ENCODE results near the gene MPZ.
"Not testable (repeated sequence)": the region's sequence is repeated elsewhere in the genome, so short reads cannot be mapped to it uniquely, and the experiment has no call there.

The MPZ gene

GRCh38 chr1:161342177-161342576 lies 32.4 kb upstream of the MPZ start:
- Histone ChIP-seq H3K27me3 (no peaks in the 10 kb centered on the region), H3K9me3 (no peaks in the 10 kb centered on the region), H3K36me3 (peaks cover 43% of the 10 kb centered on the region), H3K4me3 (ENCODE audit: low read depth in 1 of 2, low read length in 1 of 2) (no peak overlapping the region), H3K27ac (no peak overlapping the region), H3K4me1 (ENCODE audit: control insufficient read depth in 1 of 2, insufficient read depth in 1 of 2, low read depth in 1 of 2, low read length in 1 of 2) (peaks cover 4 to 6% of the 10 kb centered on the region in 2 experiments)
- TF ChIP-seq, protein P1, sequence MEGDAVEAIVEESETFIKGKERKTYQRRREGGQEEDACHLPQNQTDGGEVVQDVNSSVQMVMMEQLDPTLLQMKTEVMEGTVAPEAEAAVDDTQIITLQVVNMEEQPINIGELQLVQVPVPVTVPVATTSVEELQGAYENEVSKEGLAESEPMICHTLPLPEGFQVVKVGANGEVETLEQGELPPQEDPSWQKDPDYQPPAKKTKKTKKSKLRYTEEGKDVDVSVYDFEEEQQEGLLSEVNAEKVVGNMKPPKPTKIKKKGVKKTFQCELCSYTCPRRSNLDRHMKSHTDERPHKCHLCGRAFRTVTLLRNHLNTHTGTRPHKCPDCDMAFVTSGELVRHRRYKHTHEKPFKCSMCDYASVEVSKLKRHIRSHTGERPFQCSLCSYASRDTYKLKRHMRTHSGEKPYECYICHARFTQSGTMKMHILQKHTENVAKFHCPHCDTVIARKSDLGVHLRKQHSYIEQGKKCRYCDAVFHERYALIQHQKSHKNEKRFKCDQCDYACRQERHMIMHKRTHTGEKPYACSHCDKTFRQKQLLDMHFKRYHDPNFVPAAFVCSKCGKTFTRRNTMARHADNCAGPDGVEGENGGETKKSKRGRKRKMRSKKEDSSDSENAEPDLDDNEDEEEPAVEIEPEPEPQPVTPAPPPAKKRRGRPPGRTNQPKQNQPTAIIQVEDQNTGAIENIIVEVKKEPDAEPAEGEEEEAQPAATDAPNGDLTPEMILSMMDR (IDR thresholded peaks at IDR 0.05): no peak

- H3K36me3 ChIP-seq: peaks cover 66% of the 10 kb centered on the region
- H3K9me3 ChIP-seq: no peaks in the 10 kb centered on the region
- H3K4me1 ChIP-seq (ENCODE audit: control insufficient read depth in 1 of 2, insufficient read depth in 1 of 2, low read depth in 1 of 2, low read length in 1 of 2): peaks cover 7 to 14% of the 10 kb centered on the region in 2 experiments
- H3K27ac ChIP-seq: no peak overlapping the region
- TF ChIP-seq, protein P1 (IDR thresholded peaks at IDR 0.05): no peak
- no peak overlapping the region for H3K4me3 ChIP-seq (ENCODE audit: low read depth in 1 of 2, low read length in 1 of 2)
- H3K27me3 ChIP-seq: no peaks in the 10 kb centered on the region
Measured at GRCh38 chr1:161335796-161336195, 26.0 kb upstream of the MPZ start.

DNA sequence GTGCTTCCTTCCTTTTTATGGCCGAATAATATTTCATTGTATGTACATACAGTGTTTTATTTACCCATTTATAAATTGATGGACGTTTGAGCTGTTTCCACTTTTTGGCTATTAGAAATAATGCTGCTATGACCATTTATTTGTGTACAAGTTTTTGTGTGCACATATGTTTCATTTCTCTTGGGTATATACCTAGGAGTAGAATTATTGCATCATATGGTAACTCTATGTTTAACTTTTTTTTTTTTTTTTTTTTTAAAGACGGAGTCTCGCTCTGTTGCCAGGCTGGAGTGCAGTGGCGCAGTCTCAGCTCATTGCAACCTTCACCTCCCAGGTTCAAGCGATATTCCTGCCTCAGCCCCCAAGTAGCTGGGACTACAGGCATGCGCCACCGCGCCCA lies 23.4 kb upstream of the MPZ start:
- no peak overlapping the region for H3K27ac ChIP-seq
- H3K36me3 ChIP-seq: peaks cover 78% of the 10 kb centered on the region

GRCh38 chr1:161330346-161330745 lies 20.6 kb upstream of the MPZ start:
- Histone ChIP-seq H3K9me3 (no peaks in the 10 kb centered on the region), H3K4me1 (ENCODE audit: control insufficient read depth in 1 of 2, insufficient read depth in 1 of 2, low read depth in 1 of 2, low read length in 1 of 2) (no peaks in the 10 kb centered on the region), H3K27ac (no peak overlapping the region), H3K27me3 (no peaks in the 10 kb centered on the region), H3K36me3 (peaks cover 90% of the 10 kb centered on the region), H3K4me3 (ENCODE audit: low read depth in 1 of 2, low read length in 1 of 2) (no peak overlapping the region)
- TF ChIP-seq, protein P1 (IDR thresholded peaks at IDR 0.05): no peak

More for the DNA sequence above, 23.4 kb upstream of the MPZ start:
- Histone ChIP-seq H3K27me3 (no peaks in the 10 kb centered on the region), H3K4me3 (ENCODE audit: low read depth in 1 of 2, low read length in 1 of 2) (no peak overlapping the region), H3K9me3 (no peaks in the 10 kb centered on the region), H3K4me1 (ENCODE audit: control insufficient read depth in 1 of 2, insufficient read depth in 1 of 2, low read depth in 1 of 2, low read length in 1 of 2) (peaks cover 7 to 14% of the 10 kb centered on the region in 2 experiments)
- TF ChIP-seq, protein P1 (IDR thresholded peaks at IDR 0.05): no peak

DNA sequence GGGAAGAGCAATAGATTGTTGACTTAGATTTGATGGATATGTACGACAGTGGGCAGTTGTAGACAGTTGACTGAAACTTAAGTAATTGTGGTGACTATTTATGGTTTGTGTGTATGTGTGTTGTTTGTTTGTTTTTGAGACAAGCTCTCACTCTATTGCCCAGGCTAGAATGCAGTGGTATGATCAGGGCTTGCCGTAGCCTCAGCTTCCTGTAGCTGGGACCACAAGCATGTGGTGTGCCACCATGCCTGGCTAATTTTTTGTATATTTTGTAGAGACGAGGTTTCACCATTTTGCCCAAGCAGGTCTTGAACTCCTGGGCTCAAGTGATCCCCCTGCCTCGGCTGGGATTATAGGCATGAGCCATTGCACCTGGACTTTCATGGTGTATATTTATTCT lies 14.3 kb upstream of the MPZ start:
- Histone ChIP-seq H3K9me3 (no peaks in the 10 kb centered on the region), H3K36me3 (peaks cover 47% of the 10 kb centered on the region), H3K4me3 (ENCODE audit: low read depth in 1 of 2, low read length in 1 of 2) (no peak overlapping the region), H3K27me3 (no peaks in the 10 kb centered on the region), H3K4me1 (ENCODE audit: control insufficient read depth in 1 of 2, insufficient read depth in 1 of 2, low read depth in 1 of 2, low read length in 1 of 2) (no peaks in the 10 kb centered on the region), H3K27ac (no peak overlapping the region)
- TF ChIP-seq, protein P1 (IDR thresholded peaks at IDR 0.05): no peak

GRCh38 chr1:161315841-161316674 lies 6.3 kb upstream of the MPZ start:
- H3K9me3 ChIP-seq; H3K36me3 ChIP-seq; H3K27ac ChIP-seq; H3K27me3 ChIP-seq; H3K4me3 ChIP-seq (ENCODE audit: low read depth in 1 of 2, low read length in 1 of 2): not testable (repeated sequence)
- H3K4me1 ChIP-seq (ENCODE audit: control insufficient read depth in 1 of 2, insufficient read depth in 1 of 2, low read depth in 1 of 2, low read length in 1 of 2): peaks cover 15 to 16% of the 10 kb centered on the region in 2 experiments
